Measurements from ENCODE around the gene DNLZ.
A peak's percentile ranks its signal among the peaks of the same experiment; 100 is the strongest.

Gene DNLZ

GRCh38 chr9:136329636-136330405, 33.7 kb downstream of the DNLZ start:
- peak overlapping the region; percentile 71 for H3K4me3 ChIP-seq (ENCODE audit: low read length)
- no peak for DNase-seq (ENCODE audit: low read depth)
- TF ChIP-seq CTCF (conservative IDR thresholded peaks at IDR 0.05; ENCODE audit: low read depth, low read length) = no peak

DNA sequence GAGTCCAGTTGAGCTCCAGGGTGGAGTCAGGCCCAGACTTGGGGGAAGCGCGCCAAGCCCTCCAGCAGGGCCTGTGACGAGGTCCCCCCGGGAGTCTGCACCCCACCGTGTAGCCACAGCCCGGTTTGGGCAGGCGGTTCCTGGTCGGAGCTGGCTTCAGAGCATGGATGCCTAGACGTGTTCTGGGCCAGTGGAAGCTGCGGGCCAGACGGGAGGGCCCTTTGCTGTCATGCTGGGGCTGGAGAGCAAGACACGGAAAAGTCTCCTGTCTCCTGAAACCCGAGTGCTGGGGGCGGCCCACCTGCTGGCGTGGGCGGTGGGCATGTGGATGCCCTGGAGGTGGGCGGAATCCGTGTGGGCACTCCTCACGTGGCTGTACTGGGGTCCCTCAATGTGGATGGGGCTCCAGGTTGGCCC, 34.3 kb downstream of the DNLZ start:
- no peak for TF ChIP-seq CTCF (conservative IDR thresholded peaks at IDR 0.05; ENCODE audit: low read depth, low read length)
- DNase-seq (ENCODE audit: low read depth) = no peak
- H3K4me3 ChIP-seq (ENCODE audit: low read length) = peak overlapping the region; percentile 71

GRCh38 chr9:136328622-136329041, 34.9 kb downstream of the DNLZ start:
- no peak for DNase-seq (ENCODE audit: low read depth)
- peak overlapping the region; percentile 71 for H3K4me3 ChIP-seq (ENCODE audit: low read length)
- TF ChIP-seq CTCF (conservative IDR thresholded peaks at IDR 0.05; ENCODE audit: low read depth, low read length) = no peak

DNA sequence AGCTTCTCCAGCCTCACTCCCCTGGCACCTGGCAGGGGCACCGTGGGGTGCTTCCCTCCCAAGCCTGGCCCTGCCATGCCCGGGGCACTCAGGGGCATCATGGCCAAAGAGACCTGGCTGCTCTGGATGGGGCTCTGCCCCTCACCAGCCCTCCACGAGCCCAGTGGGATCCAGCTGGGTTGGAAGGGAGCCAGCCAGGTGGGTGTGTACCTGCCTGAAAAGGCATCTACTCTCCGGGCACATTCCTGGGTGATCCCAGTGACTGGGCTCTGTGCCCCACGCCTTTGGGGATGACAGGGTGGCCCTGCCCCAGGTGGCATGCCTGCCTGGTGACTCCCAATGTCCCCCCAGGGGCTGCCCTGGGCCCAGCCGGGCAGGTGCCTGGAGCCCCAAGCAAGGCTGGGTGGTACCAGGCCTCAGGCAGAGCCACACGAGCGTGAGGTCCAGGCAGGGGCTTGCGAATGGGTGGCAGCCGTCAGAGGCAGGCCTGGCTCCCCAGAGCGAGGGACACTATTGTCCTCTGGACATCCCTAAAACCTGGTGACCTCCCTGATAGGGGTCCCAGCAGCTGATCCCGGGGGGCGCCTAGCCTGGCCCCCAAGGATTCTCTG, 35.4 kb downstream of the DNLZ start:
- peak overlapping the region; percentile 71 for H3K4me3 ChIP-seq (ENCODE audit: low read length)
- TF ChIP-seq CTCF (conservative IDR thresholded peaks at IDR 0.05; ENCODE audit: low read depth, low read length) = no peak

DNA sequence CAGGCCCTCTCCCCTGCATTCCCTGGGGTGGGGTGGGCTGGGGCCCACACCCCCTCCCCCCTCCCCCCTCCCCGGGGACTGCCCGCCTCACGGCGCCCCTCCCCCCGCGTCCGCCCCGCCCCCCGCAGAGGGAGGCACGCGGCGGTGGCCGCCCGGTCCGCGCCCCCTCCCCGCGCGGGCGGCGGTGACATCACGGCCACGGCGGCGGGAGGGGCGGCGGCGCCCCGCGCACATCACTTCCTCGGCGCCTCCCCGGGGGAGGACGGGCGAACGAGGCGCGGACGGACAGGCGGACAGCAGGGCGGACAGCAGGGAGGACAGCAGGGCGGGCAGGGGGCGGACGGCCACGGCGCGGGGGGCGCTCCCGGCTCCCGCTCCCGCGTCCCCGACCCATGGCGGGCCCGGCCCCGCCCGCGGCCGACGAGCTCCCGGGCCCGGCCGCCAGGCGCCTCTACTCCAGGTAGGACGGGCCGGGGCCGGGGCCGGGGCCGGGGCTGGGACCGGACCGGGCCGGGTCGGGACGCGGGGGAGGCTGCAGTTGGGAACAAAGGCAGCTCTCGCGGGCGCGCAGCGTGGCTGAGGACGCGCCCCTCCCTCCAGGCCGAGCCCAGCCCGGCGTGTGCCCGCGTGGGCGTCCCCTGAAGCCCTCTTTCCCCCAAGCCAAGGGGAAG, 36.1 kb downstream of the DNLZ start, which contains the start of gene GPSM1:
TSS of gene GPSM1 (plus strand) at position 236 of the 671 bp plus-strand sequence. CDS start at position 393, 157 bp downstream.
- no peak for TF ChIP-seq CTCF (conservative IDR thresholded peaks at IDR 0.05; ENCODE audit: low read depth, low read length)
- no peak for DNase-seq (ENCODE audit: low read depth)
- H3K4me3 ChIP-seq (ENCODE audit: low read length) = peak within 1 kb of the TSS; percentile 71

More for the DNA sequence above, 35.4 kb downstream of the DNLZ start:
- no peak for DNase-seq (ENCODE audit: low read depth)

DNA sequence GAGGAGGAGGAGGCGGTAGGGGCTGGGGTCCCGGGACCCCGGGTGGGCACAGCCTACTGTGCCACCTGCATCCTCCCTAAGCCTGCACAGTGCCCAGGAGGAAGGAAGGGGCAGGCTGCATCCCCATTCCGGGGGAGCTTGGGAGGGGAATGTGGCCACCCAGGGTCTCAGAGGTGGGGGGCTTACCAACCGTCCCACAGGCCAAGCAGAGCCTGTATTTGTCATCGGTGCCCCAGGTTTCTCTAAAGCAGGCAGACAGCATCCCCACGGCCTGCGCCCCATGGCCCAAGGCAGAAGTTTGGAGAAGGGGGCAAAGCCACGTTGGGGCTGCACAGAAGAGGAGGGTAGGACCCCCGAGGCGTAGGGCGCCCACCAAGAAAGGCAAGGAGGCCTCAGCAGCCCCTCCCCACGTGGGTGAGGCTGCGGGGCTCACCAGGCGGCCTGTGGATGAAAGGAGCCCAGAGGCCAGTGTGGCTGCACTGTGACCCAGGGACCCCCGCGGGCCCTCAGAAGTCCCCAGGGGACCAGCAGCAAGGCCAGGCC, 36.7 kb downstream of the DNLZ start:
- peak overlapping the region; percentile 22 for H3K4me3 ChIP-seq (ENCODE audit: low read length)
- TF ChIP-seq CTCF (conservative IDR thresholded peaks at IDR 0.05; ENCODE audit: low read depth, low read length) = no peak
- no peak for DNase-seq (ENCODE audit: low read depth)
